Measurements from ENCODE around the gene KIAA1958.

KIAA1958 gene

DNA sequence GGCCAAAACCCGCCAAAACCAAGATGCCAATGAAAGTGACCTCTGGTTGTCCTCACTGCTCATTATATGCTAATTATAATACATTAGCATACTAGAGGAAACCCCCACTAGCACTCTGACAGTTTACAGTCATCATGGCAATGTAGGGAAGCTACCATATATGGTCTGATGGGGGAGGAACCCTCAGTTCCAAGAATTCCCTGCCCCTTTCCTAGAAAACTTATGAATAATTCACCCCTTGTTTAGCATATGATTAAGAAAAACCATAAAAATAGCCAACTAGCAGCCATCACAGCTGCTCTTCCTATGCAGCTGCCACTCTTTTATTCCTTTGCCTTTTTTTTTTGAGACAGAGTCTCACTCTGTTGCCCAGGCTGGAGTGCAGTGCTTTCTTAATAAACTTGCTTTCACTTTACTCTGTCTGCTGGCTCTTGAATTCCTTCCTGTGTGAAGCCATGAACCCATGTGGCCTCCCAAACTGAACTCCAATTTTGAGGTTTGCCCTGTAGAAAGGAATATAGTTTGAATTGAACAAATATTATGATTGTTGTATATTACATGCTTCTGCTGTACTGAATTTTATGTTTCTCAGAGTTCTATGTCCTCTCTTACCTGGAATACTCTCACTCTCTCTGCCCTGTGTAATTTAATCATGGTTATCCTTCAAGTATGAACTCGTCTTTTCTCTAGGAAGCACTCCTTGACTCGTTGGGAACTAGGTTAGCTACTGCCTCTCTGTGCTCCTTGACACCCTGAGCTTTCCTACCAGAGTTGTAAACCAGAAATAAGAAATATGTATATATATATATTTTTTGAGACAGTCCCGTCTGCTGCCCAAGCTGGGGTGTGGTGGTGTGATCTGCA, 59.8 kb downstream of the KIAA1958 start:
- Mint-ChIP-seq H3K27ac (no peak overlapping the region), H3K4me3 (no peak overlapping the region), H3K36me3 (no peaks in the 10 kb centered on the region), H3K4me1 (peaks cover 12% of the 10 kb centered on the region), H3K27me3 (no peaks in the 10 kb centered on the region), H3K9me3 (no peaks in the 10 kb centered on the region)
- CTCF ChIA-PET, result no interaction called here
- no peak for DNase-seq

DNA sequence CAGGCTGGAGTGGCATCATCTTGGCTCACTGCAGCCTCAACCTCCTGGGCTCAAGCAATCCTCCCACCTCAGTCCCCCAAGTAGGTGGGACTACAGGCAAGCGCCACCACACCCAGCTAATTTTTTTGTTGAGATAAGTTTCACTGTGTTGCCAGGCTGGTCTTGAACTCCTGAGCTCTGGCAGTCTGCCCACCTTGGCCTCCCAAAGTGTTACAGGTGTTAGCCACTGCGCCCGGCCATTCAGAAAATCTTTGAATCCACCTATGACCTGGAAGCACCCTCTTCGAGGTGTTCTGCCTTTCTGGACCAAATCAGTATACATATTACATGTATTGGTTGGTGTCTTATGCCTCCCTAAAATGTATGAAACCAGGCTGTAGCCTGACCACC, 61.4 kb downstream of the KIAA1958 start:
- H3K27ac Mint-ChIP-seq, result no peak overlapping the region
- peaks cover 12% of the 10 kb centered on the region for H3K4me1 Mint-ChIP-seq
- H3K36me3 Mint-ChIP-seq, result no peaks in the 10 kb centered on the region
- H3K27me3 Mint-ChIP-seq, result no peaks in the 10 kb centered on the region
- H3K4me3 Mint-ChIP-seq, result no peak overlapping the region
- DNase-seq, result no peak
- CTCF ChIA-PET, result no interaction called here
- no peaks in the 10 kb centered on the region for H3K9me3 Mint-ChIP-seq

DNA sequence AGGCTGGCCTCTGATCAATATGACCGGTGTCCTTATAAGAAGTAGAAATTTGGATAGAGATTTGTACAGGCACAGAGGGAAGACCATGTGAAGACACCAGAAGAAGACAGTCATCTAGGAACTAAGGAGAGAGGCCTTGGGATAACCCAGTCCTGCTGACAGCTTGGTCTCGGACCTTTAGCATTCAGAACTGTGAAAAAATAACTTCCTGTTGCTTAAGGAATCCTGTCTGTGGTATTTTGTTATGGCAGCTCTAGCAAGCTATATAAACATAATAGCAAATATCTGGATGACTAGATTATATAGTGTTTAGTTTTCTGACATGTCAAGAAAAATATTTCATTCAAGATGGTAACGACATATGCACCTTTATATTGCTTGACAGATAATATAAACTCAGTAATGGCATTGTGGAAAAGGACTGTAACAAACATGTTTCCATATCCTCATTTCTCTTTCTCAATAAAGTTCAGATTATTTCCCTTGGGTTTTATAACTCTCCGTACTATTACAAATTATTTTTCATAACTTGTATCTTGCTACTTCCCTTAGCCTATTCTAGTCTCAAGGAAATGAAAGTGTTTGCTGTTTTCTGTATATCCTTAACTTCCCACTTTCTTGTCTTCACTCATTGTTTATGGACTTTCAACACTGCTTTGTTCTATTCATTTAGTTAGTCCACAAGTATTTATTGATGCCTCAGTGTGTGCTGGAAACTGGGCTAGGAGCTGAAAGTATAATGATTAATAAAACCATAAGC, 62.4 kb downstream of the KIAA1958 start:
- no peak for DNase-seq
- no peaks in the 10 kb centered on the region for H3K36me3 Mint-ChIP-seq
- no peak overlapping the region for H3K27ac Mint-ChIP-seq
- no peak overlapping the region for H3K4me3 Mint-ChIP-seq
- peaks cover 12% of the 10 kb centered on the region for H3K4me1 Mint-ChIP-seq
- CTCF ChIA-PET, result no interaction called here
- H3K9me3 Mint-ChIP-seq, result no peaks in the 10 kb centered on the region
- H3K27me3 Mint-ChIP-seq, result no peaks in the 10 kb centered on the region

DNA sequence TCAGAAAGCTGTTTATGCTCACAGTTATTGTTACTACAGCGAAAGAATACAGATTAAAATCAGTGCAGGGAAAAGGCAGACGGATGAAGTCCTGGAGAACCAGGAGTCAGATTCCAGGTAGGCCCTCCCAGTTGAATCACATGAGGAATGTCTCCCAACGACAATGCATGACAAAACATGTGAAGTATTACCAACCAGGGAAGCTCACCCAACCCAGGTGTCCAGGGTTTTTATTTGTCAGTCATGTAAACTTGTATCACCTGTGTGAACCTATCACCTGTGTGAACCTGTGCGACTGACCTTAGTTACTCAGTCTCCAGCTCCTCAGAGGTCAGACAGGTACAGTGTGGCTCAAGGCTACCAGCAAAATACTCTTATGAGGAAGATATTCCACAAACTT, 63.9 kb downstream of the KIAA1958 start:
- CTCF ChIA-PET, result no interaction called here
- DNase-seq, result no peak
- H3K4me1 Mint-ChIP-seq, result peaks cover 10% of the 10 kb centered on the region
- H3K36me3 Mint-ChIP-seq, result no peaks in the 10 kb centered on the region
- no peaks in the 10 kb centered on the region for H3K27me3 Mint-ChIP-seq
- no peaks in the 10 kb centered on the region for H3K9me3 Mint-ChIP-seq
- no peak overlapping the region for H3K27ac Mint-ChIP-seq
- no peak overlapping the region for H3K4me3 Mint-ChIP-seq

DNA sequence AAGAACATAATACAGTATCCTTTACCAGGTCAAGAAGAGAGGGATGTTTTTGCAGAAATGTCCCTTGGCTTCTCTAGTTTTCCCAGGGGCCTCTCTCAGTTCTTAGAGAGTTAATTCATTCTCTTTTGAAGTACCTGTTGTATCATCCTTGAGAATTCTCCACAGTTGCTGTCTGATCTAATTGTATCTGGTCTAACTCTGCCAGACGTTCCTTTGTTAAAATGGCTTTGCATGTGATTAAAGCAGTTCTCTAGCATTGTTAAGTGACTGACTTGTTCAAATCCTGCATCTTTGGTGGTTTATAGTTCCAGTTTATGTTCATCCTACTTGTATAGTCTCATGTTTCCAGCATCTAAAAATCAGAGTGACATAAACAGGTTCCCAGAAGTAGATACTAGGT, 65.0 kb downstream of the KIAA1958 start:
- Mint-ChIP-seq H3K4me3 (no peak overlapping the region), H3K36me3 (no peaks in the 10 kb centered on the region), H3K27ac (no peak overlapping the region), H3K4me1 (peaks cover under 1% of the 10 kb centered on the region), H3K27me3 (no peaks in the 10 kb centered on the region), H3K9me3 (no peaks in the 10 kb centered on the region)
- no peak for DNase-seq
- CTCF ChIA-PET, result no interaction called here

DNA sequence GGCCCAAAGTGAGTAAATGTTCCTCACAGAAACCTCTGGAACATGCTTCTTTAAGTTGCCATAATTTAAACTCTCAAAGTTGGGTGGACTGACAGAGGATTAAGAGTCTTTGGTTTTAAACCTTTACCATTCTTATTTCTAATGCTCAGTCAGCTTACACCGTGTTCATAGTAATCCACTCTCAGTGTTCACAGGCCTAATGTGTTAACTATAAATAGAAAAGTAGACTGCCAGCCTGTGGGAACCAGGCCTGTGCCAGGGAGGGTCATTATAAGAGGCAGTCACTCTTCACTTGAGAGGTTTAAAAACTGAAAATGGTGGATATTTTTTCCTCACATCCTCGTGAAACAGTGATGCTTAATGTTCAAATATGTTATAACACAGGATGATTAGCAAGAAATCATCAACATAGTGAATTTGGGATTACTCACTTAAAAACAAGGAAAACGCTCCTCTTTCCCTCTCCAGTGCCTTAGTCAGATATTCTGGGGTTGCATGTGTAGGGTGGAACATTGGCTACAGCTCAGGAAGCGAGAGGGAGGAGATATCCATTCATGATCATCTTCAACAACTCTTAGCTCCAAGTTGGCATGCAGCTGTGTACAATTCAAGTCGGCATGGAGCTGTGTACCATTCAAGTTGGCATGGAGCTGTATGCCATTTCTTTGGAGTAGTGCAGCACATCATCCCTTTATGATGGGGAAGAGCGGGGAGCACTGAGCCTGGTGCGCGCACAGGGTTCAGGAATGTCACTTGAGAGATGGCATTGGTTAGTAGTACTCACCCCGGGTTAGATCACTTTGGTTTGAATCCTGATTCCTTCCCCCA, 65.8 kb downstream of the KIAA1958 start:
- H3K4me1 Mint-ChIP-seq, result no peaks in the 10 kb centered on the region
- no peak overlapping the region for H3K4me3 Mint-ChIP-seq
- DNase-seq, result no peak
- H3K27ac Mint-ChIP-seq, result no peak overlapping the region
- CTCF ChIA-PET, result no interaction called here
- H3K36me3 Mint-ChIP-seq, result no peaks in the 10 kb centered on the region
- no peaks in the 10 kb centered on the region for H3K27me3 Mint-ChIP-seq
- H3K9me3 Mint-ChIP-seq, result no peaks in the 10 kb centered on the region

DNA sequence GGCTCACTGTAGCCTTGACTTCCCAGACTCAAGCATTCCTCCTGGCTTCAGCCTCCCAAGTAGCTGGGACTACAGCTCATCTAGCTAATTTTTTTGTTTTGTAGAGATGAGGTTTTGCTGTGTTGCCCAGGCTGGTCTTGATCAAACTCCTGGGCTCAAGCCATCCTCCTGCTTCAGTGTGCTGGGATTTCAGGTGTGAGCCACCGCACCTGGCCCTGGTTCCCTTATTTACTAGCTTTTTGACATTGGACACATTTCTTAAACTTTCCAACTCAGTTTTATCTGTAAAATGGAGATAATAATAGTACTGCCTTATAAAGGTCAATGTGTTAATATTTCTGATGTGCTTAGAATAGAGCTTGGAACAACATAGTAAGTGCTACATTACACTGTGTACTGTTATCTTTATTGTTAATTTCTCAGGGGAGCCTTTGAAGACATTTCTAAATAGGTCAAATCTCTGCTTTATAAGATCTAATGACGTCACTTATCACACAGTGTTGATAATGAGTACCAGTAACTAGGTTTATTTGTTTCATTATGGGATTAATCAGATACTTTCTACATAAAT, 66.7 kb downstream of the KIAA1958 start:
- DNase-seq, result no peak
- no peaks in the 10 kb centered on the region for H3K27me3 Mint-ChIP-seq
- no peak overlapping the region for H3K27ac Mint-ChIP-seq
- no peaks in the 10 kb centered on the region for H3K4me1 Mint-ChIP-seq
- no peak overlapping the region for H3K4me3 Mint-ChIP-seq
- H3K36me3 Mint-ChIP-seq, result no peaks in the 10 kb centered on the region
- H3K9me3 Mint-ChIP-seq, result no peaks in the 10 kb centered on the region
- CTCF ChIA-PET, result no interaction called here

DNA sequence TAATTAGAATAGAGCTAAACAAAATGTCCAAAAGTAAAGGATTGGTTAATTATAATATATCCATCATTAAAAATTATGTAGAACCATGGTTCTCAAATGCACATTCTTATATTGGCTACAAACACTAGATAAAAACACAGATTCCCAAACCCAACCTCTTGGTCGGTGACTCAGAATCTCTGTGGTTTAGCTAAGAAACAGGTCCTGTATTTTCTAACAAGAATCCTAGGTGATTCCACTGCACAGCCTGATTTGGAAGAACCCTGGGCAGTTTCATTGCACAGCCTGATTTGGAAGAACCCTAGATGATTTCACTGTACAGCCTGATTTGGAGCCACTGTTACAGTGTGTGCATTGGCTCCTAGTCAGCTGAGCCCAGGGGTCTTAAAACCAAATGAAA, 67.9 kb downstream of the KIAA1958 start:
- Mint-ChIP-seq H3K9me3 (no peaks in the 10 kb centered on the region), H3K27me3 (no peaks in the 10 kb centered on the region), H3K4me1 (no peaks in the 10 kb centered on the region), H3K27ac (no peak overlapping the region), H3K36me3 (no peaks in the 10 kb centered on the region), H3K4me3 (no peak overlapping the region)
- CTCF ChIA-PET, result no interaction called here
- no peak for DNase-seq

DNA sequence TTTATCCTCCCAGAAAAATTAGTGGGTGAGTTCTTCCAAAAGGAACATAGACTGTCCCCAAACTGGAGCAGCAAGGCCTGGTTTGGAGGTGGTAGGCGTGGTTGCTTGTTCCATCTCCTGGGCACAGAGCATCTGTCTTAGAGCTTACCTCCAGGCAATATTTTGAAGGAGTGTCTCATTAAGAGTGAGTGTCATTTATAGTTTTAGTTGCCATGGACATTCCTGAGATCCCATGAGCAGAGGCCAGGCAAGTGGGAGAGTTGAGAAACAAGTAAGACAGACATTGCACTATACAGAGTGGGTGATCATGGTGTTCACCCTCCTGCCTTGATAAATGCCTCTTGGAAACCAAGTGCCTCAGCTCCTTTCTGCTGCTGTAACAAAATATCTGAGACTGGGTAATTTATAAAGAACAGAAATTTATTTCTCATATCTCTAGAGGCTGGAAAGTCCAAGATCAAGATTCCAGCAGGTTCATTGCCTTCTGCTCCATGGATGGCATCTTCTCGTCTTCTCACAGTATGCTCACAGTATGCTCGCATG, 68.5 kb downstream of the KIAA1958 start:
- CTCF ChIA-PET, result no interaction called here
- no peaks in the 10 kb centered on the region for H3K27me3 Mint-ChIP-seq
- no peak overlapping the region for H3K4me3 Mint-ChIP-seq
- DNase-seq, result no peak
- H3K27ac Mint-ChIP-seq, result no peak overlapping the region
- H3K4me1 Mint-ChIP-seq, result no peaks in the 10 kb centered on the region
- H3K36me3 Mint-ChIP-seq, result no peaks in the 10 kb centered on the region
- H3K9me3 Mint-ChIP-seq, result no peaks in the 10 kb centered on the region

DNA sequence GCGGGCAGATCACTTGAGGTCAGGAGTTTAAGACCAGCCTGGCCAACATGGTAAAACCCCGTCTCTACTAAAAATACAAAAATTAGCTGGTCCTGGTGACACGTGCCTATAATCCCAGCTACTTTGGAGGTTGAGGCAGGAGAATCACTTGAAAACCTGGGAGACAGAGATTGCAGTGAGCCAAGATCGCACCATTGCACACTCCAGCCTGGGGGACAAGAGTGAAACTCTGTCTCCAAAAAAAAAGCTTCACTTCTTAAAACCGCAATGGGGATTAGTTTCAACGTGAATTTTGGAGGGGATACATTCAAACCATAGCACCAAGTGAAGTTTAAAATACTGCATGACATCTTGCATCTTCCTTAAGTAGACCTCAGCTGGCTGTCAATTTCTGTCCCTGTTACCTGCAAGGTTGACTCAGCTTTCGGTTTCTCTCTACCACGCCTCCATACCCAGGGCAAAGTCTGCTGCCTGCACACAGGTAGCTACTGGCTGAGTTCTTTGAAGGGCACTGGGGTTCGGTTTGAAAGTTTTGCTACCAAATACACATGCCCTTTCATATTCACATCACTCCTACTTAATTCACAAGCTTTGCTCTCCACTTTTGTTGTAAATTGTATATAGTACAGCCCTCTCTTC, 69.3 kb downstream of the KIAA1958 start:
- Mint-ChIP-seq H3K36me3 (no peaks in the 10 kb centered on the region), H3K27me3 (no peaks in the 10 kb centered on the region), H3K9me3 (no peaks in the 10 kb centered on the region), H3K4me1 (no peaks in the 10 kb centered on the region), H3K4me3 (no peak overlapping the region), H3K27ac (no peak overlapping the region)
- DNase-seq, result no peak
- CTCF ChIA-PET, result no interaction called here

DNA sequence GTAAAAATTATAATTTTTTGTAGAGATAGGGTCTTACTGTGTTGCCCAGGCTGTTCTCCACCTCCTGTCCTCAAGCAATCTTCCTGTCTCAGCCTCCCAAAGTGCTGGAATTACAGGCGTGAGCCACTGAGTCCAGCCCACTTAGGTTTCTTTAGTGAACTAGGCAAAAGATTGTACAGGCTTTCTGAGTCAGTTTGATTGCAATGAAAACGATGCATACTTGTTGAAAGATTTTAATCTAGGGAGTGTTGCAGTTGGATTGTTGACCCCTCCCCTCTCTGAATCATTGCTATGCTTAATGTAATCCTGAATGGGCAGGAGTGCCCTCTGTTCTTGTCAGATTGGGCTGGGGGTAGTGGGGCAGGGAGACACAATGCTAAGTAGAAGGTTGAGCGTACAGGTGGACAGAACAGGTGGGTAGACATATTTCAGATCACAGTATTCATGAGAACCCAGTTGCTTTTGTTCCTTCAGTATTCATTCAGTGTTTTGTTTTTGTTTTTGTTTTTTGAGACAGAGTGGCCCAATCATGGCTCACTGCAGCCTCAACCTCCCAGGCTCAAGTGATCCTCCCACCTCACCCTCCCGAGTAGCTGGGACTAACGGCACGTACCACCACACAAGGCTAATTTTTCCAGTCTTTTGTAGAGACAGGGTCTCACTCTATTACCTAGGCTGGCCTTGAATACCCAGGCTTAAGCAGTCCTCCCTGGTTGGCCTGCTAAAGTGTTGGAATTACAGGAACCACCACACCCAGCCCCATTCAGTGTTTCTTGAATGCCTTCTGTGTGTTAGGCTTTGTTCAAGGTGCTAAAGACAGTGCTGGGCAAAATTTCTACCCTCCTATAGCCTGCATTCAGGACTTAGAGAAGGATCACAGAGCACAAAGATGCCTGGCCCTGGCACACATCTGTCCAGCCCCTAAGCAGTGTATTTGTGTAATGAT, 70.1 kb downstream of the KIAA1958 start:
- no peak for DNase-seq
- Mint-ChIP-seq H3K27ac (no peak overlapping the region), H3K9me3 (no peaks in the 10 kb centered on the region), H3K27me3 (no peaks in the 10 kb centered on the region), H3K4me1 (no peaks in the 10 kb centered on the region), H3K4me3 (no peak overlapping the region), H3K36me3 (no peaks in the 10 kb centered on the region)
- CTCF ChIA-PET, result no interaction called here

DNA sequence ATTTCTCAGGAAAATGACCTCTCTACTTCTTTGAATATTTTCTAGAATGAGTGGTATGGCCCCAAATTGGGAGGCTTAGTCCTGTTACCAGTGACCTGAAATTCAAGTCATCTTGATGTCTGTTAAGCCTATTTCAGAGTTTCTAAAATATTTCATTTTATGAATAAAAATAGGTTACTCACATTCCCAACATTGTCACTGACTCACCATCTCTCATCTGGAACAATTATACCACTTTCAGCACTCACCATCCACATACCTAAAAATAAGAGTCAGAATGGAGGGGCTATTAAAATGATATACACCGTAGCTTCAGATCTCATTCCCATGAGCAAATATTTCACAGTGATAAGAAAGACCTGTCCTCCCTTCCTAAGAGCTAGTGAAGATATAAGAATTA, 71.8 kb downstream of the KIAA1958 start:
- CTCF ChIA-PET, result no interaction called here
- no peak overlapping the region for H3K27ac Mint-ChIP-seq
- DNase-seq, result no peak

DNA sequence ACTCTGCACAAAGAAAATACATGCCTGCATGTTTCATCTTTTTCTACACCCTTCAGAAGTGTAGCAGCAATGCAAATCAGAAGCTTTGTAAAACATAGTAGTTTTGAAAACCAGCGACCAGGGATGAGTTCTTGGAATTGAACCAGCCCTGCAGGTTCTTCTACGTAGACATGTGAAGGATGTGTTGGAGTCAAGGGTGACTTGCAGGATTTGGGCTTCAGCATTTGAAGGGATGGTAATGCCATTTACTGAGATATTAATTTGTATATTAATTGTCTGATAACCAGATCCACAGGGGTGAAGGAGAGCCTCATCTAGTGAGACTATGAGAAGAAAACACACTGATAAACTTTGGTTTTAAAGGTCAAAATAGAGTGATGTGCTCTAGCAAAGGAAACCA, 72.4 kb downstream of the KIAA1958 start:
- H3K36me3 Mint-ChIP-seq, result no peaks in the 10 kb centered on the region
- H3K27me3 Mint-ChIP-seq, result no peaks in the 10 kb centered on the region
- H3K27ac Mint-ChIP-seq, result no peak overlapping the region
- no peaks in the 10 kb centered on the region for H3K4me1 Mint-ChIP-seq
- CTCF ChIA-PET, result no interaction called here
- no peak overlapping the region for H3K4me3 Mint-ChIP-seq
- DNase-seq, result no peak
- H3K9me3 Mint-ChIP-seq, result no peaks in the 10 kb centered on the region

More for the DNA sequence above, 71.8 kb downstream of the KIAA1958 start:
- no peaks in the 10 kb centered on the region for H3K36me3 Mint-ChIP-seq
- H3K9me3 Mint-ChIP-seq, result no peaks in the 10 kb centered on the region
- no peaks in the 10 kb centered on the region for H3K27me3 Mint-ChIP-seq
- H3K4me3 Mint-ChIP-seq, result no peak overlapping the region
- no peaks in the 10 kb centered on the region for H3K4me1 Mint-ChIP-seq

Data from activated naive CD4-positive, alpha-beta T cell treated with anti-CD3 and anti-CD28 coated beads, Interleukin-2, amount 10 ng/mL, durations not matched to agents 7 days and 5 days (primary cell).